HepG2 (cell line): ENCODE results near the gene EPB42. TPM values are rescaled to one million over a fixed set of nuclear protein-coding genes. Genes with fewer than 3 reads are reported as not detected.

Experiments used
- ATAC-seq: fragments of 200-7000 bp; cut with Tn5 transposase; 3 replicates; pipeline ENCODE4 v1.9.1; 2020; ENCODE audit warnings: mild to moderate bottlenecking, moderate library complexity
- BruUV-seq: library from RNA; stranded (reverse); fragments of 400-500 nt; replicated peaks from 2 replicates; lab custom pipeline; 2021; lab: Mats Ljungman, UMichigan
- CTCF ChIA-PET: fragments of 300-600 bp; formaldehyde crosslinking; extraction: SDS; loops from one replicate; lab custom pipeline; 2021; ENCODE audit warnings: low total read pairs, inconsistent platforms, low intra/inter-chr PET ratio; lab: Yijun Ruan, JAX
- POLR2A ChIA-PET: fragments of 350-600 bp; sonication (Branson Sonifier 250); formaldehyde crosslinking; loops from one replicate; lab custom pipeline; 2020; ENCODE audit warnings: antibody characterized with exemption, inconsistent platforms; lab: Yijun Ruan, JAX
- DNase-seq: peaks from one replicate; pipeline ENCODE4 v3.0.0-alpha.2; 2015; ENCODE audit warnings: low spot score
- FAIRE-seq: peaks from 3 replicates; lab custom pipeline; 2011; peaks lifted over from hg19 to GRCh38; lab: Jason Lieb, UNC
- H2AFZ ChIP-seq: one replicate; pipeline ENCODE4 v1.6.1; 2011; ENCODE audit warnings: low read length, inconsistent platforms
- H3K27ac ChIP-seq: fragments of 300-600 bp; 3 replicates; pipeline ENCODE4 v1.8.0; 2011; ENCODE audit warnings: mixed run types, mild to moderate bottlenecking, mixed read lengths, low read length, inconsistent platforms; ENCODE audit not compliant: insufficient read depth; ENCODE audit errors: extremely low read length
- H3K27me3 ChIP-seq, 2 experiments: fragments of 200-600 bp in 1 of 2; 2 replicates in 1 of 2; 3 replicates in 1 of 2; pipeline versions ENCODE4 v1.6.0 to v1.8.0; 2011; ENCODE audit warnings: low read length in 2 of 2, mild to moderate bottlenecking in 2 of 2, moderate library complexity in 2 of 2, inconsistent platforms in 1 of 2; ENCODE audit not compliant: insufficient read depth in 2 of 2, control insufficient read depth in 1 of 2
- H3K36me3 ChIP-seq, 2 experiments: fragments of 200-600 bp in 1 of 2; replicated peaks in 1 of 2; 2 replicates in 1 of 2; 3 replicates in 1 of 2; pipeline versions ENCODE4 v1.5.1 to v1.8.0; 2011; ENCODE audit warnings: low read length in 2 of 2, inconsistent platforms in 1 of 2; ENCODE audit not compliant: insufficient read depth in 2 of 2, control insufficient read depth in 1 of 2
- H3K4me1 ChIP-seq: 2 replicates; pipeline ENCODE4 v1.5.1; 2012; ENCODE audit warnings: low read length, inconsistent platforms; ENCODE audit not compliant: insufficient read depth
- H3K4me2 ChIP-seq: 2 replicates; pipeline ENCODE4 v1.6.0; 2011; ENCODE audit warnings: low read depth, low read length, inconsistent platforms
- H3K4me3 ChIP-seq, 3 experiments: fragments of 200-600 bp in 1 of 3; sonication (generic), shearing (Covaris generic) in 1 of 3; replicated peaks in 1 of 3; 2 replicates each; pipeline ENCODE4 v1.5.1; 2011 to 2016; ENCODE audit warnings: low read length in 3 of 3, inconsistent platforms in 2 of 3, low read depth in 2 of 3, mild to moderate bottlenecking in 2 of 3, control low read depth in 1 of 3, mixed read lengths in 1 of 3; ENCODE audit not compliant: insufficient read depth in 1 of 3
- H3K79me2 ChIP-seq: one replicate; pipeline ENCODE4 v1.6.1; 2011; ENCODE audit warnings: low read length, inconsistent platforms; ENCODE audit not compliant: insufficient read depth
- H3K9ac ChIP-seq: 2 replicates; pipeline ENCODE4 v1.6.0; 2011; ENCODE audit warnings: mild to moderate bottlenecking, low read depth, low read length, inconsistent platforms; ENCODE audit not compliant: insufficient read depth
- H3K9me3 ChIP-seq: 2 replicates; pipeline ENCODE4 v1.5.1; 2012; ENCODE audit warnings: mild to moderate bottlenecking, low read length
- H4K20me1 ChIP-seq: 2 replicates; pipeline ENCODE4 v1.6.0; 2011; ENCODE audit warnings: inconsistent platforms, mild to moderate bottlenecking, low read length, moderate library complexity; ENCODE audit not compliant: insufficient read depth
- EZH2 ChIP-seq: conservative IDR thresholded peaks from 2 replicates; pipeline ENCODE4 v1.6.1; 2012; ENCODE audit warnings: mild to moderate bottlenecking, low read depth, low read length, moderate library complexity
- FOXC1 ChIP-seq: sonication (generic); formaldehyde crosslinking; IDR thresholded peaks from 2 replicates; pipeline ENCODE4 v1.8.0; 2022; ENCODE audit warnings: mild to moderate bottlenecking, missing genetic modification reagents, borderline replicate concordance
- HNRNPK ChIP-seq: fragments of 200-400 bp; formaldehyde crosslinking; IDR thresholded peaks from 2 replicates; pipeline ENCODE4 v1.6.1; 2018; ENCODE audit warnings: low read length, low read depth, moderate library complexity, mild to moderate bottlenecking; ENCODE audit not compliant: poor library complexity, severe bottlenecking
- NFRKB ChIP-seq: fragments of 450-650 bp; IDR thresholded peaks from 2 replicates; pipeline ENCODE4 v1.6.1; 2017
- PLRG1 ChIP-seq: fragments of 450-650 bp; conservative IDR thresholded peaks from 2 replicates; pipeline ENCODE4 v1.6.1; 2016
- RFX3 ChIP-seq: IDR thresholded peaks from 2 replicates; pipeline ENCODE4 v1.6.1; 2016; ENCODE audit warnings: missing biosample characterization, missing genetic modification reagents
- THYN1 ChIP-seq: sonication (generic); formaldehyde crosslinking; IDR thresholded peaks from 2 replicates; pipeline ENCODE4 v1.8.1; 2023; ENCODE audit warnings: low read depth, mild to moderate bottlenecking, moderate library complexity, missing genetic modification reagents, borderline replicate concordance
- ZFP1 ChIP-seq: IDR thresholded peaks from 2 replicates; pipeline ENCODE4 v1.6.1; 2016
- ZNF296 ChIP-seq: sonication (generic); formaldehyde crosslinking; conservative IDR thresholded peaks from 2 replicates; pipeline ENCODE4 v1.5.0; 2020; ENCODE audit warnings: mild to moderate bottlenecking, missing genetic modification reagents
- WGBS: methylation state at CpG from one replicate; pipeline ENCODE4 v1.1.6; 2017; ENCODE audit warnings: low lambda C conversion rate; 5-methylcytosine and 5-hydroxymethylcytosine counted together
- in situ Hi-C: cut with HindIII; loops from 2 replicates; pipeline ENCODE4 v1.10.0; 2017; ENCODE audit warnings: low pct_unique_long_range_greater_than_20kb; ENCODE audit not compliant: extremely low pct_ligation_motif_present
- intact Hi-C: fragments of 100-400 bp; cut with micrococcal nuclease; formaldehyde crosslinking; loops from one replicate; pipeline ENCODE4 v1.10.0; 2022; ENCODE audit not compliant: unreplicated experiment
- polyA plus RNA-seq, 8 experiments: library from polyadenylated mRNA; depleted of rRNA in 3 of 8; stranded (reverse) in 7 of 8; unstranded in 1 of 8; fragments of >200 nt; fragmentation: Illumina TruSeq in 4 of 8; extraction: Trizol in 4 of 8; gene quantifications; 2 replicates each; pipeline versions ENCODE4 v1.2.1 to v1.2.3, GENCODE V29; 2011 to 2016; ENCODE audit warnings: low read depth in 4 of 8, missing spikeins in 1 of 8, mixed read lengths in 1 of 8; ENCODE audit not compliant: insufficient read depth in 1 of 8
- total RNA-seq, 5 experiments: library from RNA; depleted of rRNA; stranded (reverse); fragments of >200 nt; fragmentation: Illumina TruSeq; extraction: Trizol; gene quantifications; 2 replicates each; pipeline ENCODE4 v1.2.3, GENCODE V29; 2016; ENCODE audit warnings: low read depth in 1 of 5
- TF ChIP-seq, protein P1 (sequence below): sonication (generic); formaldehyde crosslinking; IDR thresholded peaks from 2 replicates; pipeline ENCODE4 v1.4.0; 2020; ENCODE audit warnings: mild to moderate bottlenecking, low read depth, missing genetic modification reagents

EPB42 gene
- total and polyA plus RNA-seq, 2 of the 13 experiments (the other 11 are each of a cell fraction or from before 2014, with no cell fraction given), result not detected

DNA sequence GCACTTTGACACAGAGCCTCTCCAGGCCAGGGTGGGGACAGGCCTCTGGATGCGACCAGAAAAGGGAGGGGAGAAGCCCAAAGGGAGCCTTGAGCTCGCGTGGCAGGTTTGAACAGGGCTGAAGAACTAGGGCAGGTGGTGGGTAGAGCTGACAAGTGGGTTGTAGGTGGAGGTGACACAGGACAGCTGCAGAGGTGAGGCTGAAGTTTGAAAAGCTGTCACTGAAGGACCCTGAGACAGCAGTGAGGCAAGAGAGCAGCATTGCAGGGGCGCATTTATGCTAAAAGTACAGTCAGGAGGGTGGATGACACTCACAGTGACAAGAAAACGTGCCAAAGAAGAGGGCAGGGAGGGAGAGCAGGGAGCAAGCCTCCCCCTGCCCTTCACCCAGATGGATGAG is 21.8 kb upstream of the EPB42 start (continued):
- TF ChIP-seq, protein P1, sequence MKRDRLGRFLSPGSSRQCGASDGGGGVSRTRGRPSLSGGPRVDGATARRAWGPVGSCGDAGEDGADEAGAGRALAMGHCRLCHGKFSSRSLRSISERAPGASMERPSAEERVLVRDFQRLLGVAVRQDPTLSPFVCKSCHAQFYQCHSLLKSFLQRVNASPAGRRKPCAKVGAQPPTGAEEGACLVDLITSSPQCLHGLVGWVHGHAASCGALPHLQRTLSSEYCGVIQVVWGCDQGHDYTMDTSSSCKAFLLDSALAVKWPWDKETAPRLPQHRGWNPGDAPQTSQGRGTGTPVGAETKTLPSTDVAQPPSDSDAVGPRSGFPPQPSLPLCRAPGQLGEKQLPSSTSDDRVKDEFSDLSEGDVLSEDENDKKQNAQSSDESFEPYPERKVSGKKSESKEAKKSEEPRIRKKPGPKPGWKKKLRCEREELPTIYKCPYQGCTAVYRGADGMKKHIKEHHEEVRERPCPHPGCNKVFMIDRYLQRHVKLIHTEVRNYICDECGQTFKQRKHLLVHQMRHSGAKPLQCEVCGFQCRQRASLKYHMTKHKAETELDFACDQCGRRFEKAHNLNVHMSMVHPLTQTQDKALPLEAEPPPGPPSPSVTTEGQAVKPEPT (CRISPR knock-in tag), result no peak
- TF ChIP-seq ZNF296 (CRISPR knock-in tag) (no peak), NFRKB (no peak), HNRNPK (no peak), EZH2 (no peak), PLRG1 (no peak)
- TF ChIP-seq, all 625 proteins: peak for 0

DNA sequence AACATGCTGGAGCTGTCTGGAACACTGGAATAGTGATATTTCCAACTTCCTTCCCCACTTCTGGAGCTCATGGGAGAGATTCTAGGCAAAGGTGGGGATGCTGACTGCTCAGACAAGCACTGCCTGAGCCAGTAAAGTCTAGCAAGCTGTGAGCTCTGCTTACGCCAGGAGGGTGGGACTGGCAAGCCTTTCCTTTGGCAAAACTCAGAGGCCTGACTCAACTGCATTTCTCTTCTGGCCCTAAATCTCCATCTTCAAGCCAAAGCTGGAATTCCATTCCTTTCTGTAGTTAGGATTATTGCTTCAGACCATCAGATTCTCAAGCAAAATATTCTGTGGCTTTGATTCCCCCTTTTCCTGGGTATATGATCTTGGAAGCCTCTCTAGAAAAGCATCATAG is 20.3 kb upstream of the EPB42 start:
- H3K79me2 ChIP-seq, result no peaks in the 10 kb centered on the region
- ChIA-PET POLR2A (no interaction called here), CTCF (no interaction called here)
- TF ChIP-seq ZFP1 (CRISPR knock-in tag), result no peak
- TF ChIP-seq FOXC1 (CRISPR knock-in tag), result no peak
- no peak for TF ChIP-seq RFX3 (CRISPR knock-in tag)
- TF ChIP-seq THYN1, result no peak
- no peak overlapping the region for H3K27ac ChIP-seq
- FAIRE-seq, result no peak
- WGBS, result no CpG with 5 or more reads among the region's 1 CpG
- no peak overlapping the region for H2AFZ ChIP-seq
- DNase-seq, result no peak
- in situ Hi-C loops (no loop called here), intact Hi-C loops (no loop called here)
- H3K36me3 ChIP-seq, result no peaks in the 10 kb centered on the region
- H3K4me2 ChIP-seq, result no peak overlapping the region
- H3K9me3 ChIP-seq, result no peaks in the 10 kb centered on the region
- ATAC-seq, result no peak
- H3K9ac ChIP-seq, result no peak overlapping the region
- peaks cover 0 to 19% of the 10 kb centered on the region in 2 experiments; a peak in 2 of 5 replicates for H3K27me3 ChIP-seq
- no peaks in the 10 kb centered on the region for H4K20me1 ChIP-seq
- no TSS peak for BruUV-seq
- H3K4me1 ChIP-seq, result peaks cover 27% of the 10 kb centered on the region
- no peak overlapping the region for H3K4me3 ChIP-seq
